OCI-LY3 (cell line): ENCODE measurements around the gene SMAGP.

ENCODE experiments used
- CTCF ChIP-seq: fragments of 200-600, 300-600 bp; sonication (generic); IDR thresholded peaks from 2 replicates; pipeline ENCODE4 v1.5.1; 2014; ENCODE audit warnings: antibody characterized with exemption, low read length, low read depth
- EZH2phosphoT487 ChIP-seq: fragments of 200-600 bp; shearing (Covaris generic); IDR thresholded peaks from 2 replicates; pipeline ENCODE4 v1.6.1; 2018; ENCODE audit warnings: antibody characterized with exemption, mixed run types, low read depth

GRCh38 chr12:51197736-51198567 lies 72.3 kb downstream of the SMAGP start:
- TF ChIP-seq CTCF = no peak
- no peak for TF ChIP-seq EZH2phosphoT487
